ES-I3 (cell line): ENCODE measurements around the gene ACP6.
"Not testable (repeated sequence)": the region's sequence is repeated elsewhere in the genome, so short reads cannot be mapped to it uniquely, and the experiment has no call there.

Experiments
- H3K36me3 ChIP-seq: 2 replicates; pipeline ENCODE4 v1.6.1; 2013; ENCODE audit warnings: mild to moderate bottlenecking, low read length, control low read depth, moderate library complexity; ENCODE audit not compliant: insufficient read depth
- H3K4me1 ChIP-seq: 2 replicates; pipeline ENCODE4 v1.6.1; 2013; ENCODE audit warnings: mild to moderate bottlenecking, control low read depth, low read length; ENCODE audit not compliant: insufficient read depth
- H3K9ac ChIP-seq: 2 replicates; pipeline ENCODE4 v1.6.1; 2013; ENCODE audit warnings: low read depth, mild to moderate bottlenecking, low read length, moderate library complexity
- H3K9me3 ChIP-seq: 2 replicates; pipeline ENCODE4 v1.6.1; 2013; ENCODE audit warnings: mild to moderate bottlenecking, low read length, moderate library complexity; ENCODE audit not compliant: control insufficient read depth, insufficient read depth

ACP6 gene

DNA sequence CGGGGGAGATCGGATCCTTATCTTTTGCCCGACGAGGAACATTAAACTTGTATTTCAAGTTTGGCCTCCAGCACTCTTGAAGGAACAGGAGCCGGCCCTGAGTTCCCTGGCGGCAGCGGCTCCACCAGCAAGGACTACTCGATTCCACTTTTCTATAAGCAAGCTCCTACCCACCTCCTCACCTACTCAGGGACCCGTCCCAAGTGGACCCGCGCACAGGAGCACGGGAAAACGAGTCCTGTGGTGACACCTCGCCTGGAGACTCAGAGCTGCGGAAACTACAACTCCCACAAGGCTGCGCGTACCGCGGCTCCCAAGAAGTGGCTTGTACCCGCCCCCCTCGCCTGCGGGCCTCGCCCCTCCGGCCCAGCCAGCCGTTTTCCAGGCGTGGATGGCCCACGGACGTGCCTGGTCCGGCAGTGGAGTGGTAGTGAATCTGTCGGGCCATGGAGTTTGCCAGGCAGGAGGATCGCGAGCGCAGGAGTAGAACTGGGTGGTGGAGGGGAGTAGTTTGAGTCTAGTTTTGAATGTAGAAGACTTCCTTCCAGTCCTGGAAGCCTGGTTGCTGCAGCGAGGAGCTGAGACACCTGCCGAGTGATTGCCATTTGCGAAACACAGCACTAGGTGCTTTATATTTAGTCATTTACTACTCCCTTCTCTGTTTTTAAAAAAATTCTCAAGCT lies at the start of gene ACP6:
Gene ACP6 (minus strand): TSS at position 206 of the 683 bp plus-strand sequence. CDS start 476 bp downstream, outside the sequence.
- Histone ChIP-seq H3K9me3 (no peaks in the 10 kb centered on the region), H3K4me1 (0 out of 2 replicates have a peak, but pooled peaks cover 6% of the 10 kb centered on the region), H3K9ac (peak within 1 kb of the TSS; percentile 82)

DNA sequence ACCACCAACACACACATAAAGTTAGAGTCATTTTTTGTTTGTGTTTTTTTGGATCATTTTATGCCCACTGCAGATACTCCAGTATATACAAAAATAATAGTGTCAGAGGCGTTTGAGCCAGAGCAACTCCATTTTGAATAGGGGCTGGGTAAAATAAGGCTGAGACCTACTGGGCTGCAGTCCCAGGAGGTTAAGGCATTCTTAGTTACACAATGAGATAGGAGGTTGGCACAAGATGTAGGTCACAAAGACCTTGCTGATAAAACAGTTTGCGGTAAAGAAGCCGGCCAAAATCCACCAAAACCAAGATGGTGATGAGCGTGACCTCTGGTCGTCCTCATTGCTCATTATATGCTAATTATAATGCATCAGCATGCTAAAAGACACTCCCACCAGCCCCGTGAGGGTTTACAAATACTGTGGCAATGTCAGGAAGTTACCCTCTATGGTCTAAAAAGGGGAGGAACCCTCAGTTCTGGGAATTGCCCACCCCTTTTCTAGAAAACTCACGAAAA lies 49.4 kb upstream of the ACP6 start:
- H3K4me1 ChIP-seq, result peaks cover 5% of the 10 kb centered on the region; the same call in 1 of the 2 replicates
- peaks cover 14% of the 10 kb centered on the region for H3K9me3 ChIP-seq
- H3K36me3 ChIP-seq, result no peaks in the 10 kb centered on the region
- H3K9ac ChIP-seq, result no peak overlapping the region

More for the DNA sequence above, at the start of gene ACP6:
- H3K36me3 ChIP-seq, result no peaks in the 10 kb centered on the region

DNA sequence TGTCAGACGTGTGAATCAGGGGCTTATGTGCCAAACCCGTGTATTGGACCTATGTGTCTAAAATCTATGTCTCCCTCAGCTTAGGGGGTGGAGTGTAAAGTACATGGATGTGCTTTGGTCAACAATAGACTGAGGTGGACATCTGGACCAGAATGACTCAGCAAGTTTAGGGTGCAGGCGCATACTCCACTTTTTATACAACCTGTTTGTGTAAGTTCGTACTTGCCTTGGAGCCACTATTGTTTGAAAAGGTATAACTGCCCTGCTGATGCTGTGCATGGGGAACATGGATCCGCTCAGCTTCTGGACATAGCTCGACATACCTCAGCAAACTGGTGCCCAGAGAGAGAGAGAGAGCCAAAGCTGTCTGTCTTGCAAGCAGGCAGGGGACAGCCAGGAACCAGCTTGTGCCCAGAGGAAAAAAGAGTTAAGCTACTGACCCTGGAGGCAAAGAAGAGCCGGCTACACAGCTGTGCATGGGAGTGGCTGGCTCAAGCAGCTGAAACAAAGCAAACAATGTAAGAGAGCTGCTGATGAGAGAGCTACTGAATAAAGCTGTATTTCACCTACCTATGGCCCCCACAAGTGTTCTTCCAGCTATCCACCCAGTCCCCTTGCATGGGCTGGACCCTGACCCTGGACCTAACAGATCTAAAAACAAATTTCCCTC lies 48.8 kb upstream of the ACP6 start:
- Histone ChIP-seq H3K4me1 (peaks cover 5% of the 10 kb centered on the region; the same call in 1 of the 2 replicates), H3K9ac (no peak overlapping the region), H3K36me3 (no peaks in the 10 kb centered on the region), H3K9me3 (peaks cover 14% of the 10 kb centered on the region)

- Histone ChIP-seq H3K4me1 (peaks cover 5% of the 10 kb centered on the region; the same call in 1 of the 2 replicates), H3K9ac (no peak overlapping the region), H3K9me3 (peaks cover 14% of the 10 kb centered on the region), H3K36me3 (no peaks in the 10 kb centered on the region)
Observed at GRCh38 chr1:147717706-147718097, 47.4 kb upstream of the ACP6 start.

- Histone ChIP-seq H3K9ac (no peak overlapping the region), H3K36me3 (no peaks in the 10 kb centered on the region), H3K4me1 (peaks cover 5% of the 10 kb centered on the region; the same call in 1 of the 2 replicates), H3K9me3 (peaks cover 14% of the 10 kb centered on the region; the same call in 1 of the 2 replicates)
Observed at GRCh38 chr1:147717051-147717705, 46.9 kb upstream of the ACP6 start.

DNA sequence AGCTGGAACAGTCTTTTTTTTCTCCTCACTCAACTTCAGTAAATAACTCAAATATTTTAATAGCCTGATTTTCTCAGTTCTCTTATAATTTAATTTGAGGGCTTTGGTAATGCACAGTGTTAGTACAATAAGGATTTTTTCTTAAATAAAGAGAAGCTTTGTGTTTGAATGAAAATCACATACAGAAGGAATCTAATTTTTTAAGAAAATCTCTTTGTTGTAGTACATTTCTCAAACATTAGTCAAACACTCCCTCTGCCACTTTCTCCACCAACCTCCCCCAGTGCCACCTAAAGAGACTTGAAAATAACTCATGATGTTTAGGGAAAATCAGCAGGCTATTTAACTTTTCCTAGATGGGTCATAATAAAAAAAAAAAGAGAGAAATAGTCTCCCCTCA lies 42.3 kb upstream of the ACP6 start:
- Histone ChIP-seq H3K4me1 (no peaks in the 10 kb centered on the region), H3K36me3 (no peaks in the 10 kb centered on the region), H3K9ac (no peak overlapping the region), H3K9me3 (no peaks in the 10 kb centered on the region)

GRCh38 chr1:147700042-147701006 lies 30.0 kb upstream of the ACP6 start:
- Histone ChIP-seq H3K36me3 (no peaks in the 10 kb centered on the region), H3K9me3 (no peaks in the 10 kb centered on the region), H3K4me1 (no peaks in the 10 kb centered on the region; the same call in 1 of the 2 replicates), H3K9ac (no peak overlapping the region)

GRCh38 chr1:147699686-147700041 lies 29.3 kb upstream of the ACP6 start:
- Histone ChIP-seq H3K9me3 (no peaks in the 10 kb centered on the region), H3K36me3 (no peaks in the 10 kb centered on the region), H3K9ac (no peak overlapping the region), H3K4me1 (no peaks in the 10 kb centered on the region; the same call in 1 of the 2 replicates)

GRCh38 chr1:147683163-147683763 lies 12.9 kb upstream of the ACP6 start:
- no peaks in the 10 kb centered on the region for H3K4me1 ChIP-seq
- no peak overlapping the region for H3K9ac ChIP-seq
- peaks cover 6% of the 10 kb centered on the region for H3K9me3 ChIP-seq
- no peaks in the 10 kb centered on the region for H3K36me3 ChIP-seq

- not testable (repeated sequence) for H3K9me3 ChIP-seq, H3K9ac ChIP-seq, H3K4me1 ChIP-seq, H3K36me3 ChIP-seq
Observed at GRCh38 chr1:147680608-147681235, 10.4 kb upstream of the ACP6 start.

- H3K9ac ChIP-seq, H3K36me3 ChIP-seq, H3K9me3 ChIP-seq, H3K4me1 ChIP-seq: not testable (repeated sequence)
Observed at GRCh38 chr1:147677681-147678080, 7.4 kb upstream of the ACP6 start.

DNA sequence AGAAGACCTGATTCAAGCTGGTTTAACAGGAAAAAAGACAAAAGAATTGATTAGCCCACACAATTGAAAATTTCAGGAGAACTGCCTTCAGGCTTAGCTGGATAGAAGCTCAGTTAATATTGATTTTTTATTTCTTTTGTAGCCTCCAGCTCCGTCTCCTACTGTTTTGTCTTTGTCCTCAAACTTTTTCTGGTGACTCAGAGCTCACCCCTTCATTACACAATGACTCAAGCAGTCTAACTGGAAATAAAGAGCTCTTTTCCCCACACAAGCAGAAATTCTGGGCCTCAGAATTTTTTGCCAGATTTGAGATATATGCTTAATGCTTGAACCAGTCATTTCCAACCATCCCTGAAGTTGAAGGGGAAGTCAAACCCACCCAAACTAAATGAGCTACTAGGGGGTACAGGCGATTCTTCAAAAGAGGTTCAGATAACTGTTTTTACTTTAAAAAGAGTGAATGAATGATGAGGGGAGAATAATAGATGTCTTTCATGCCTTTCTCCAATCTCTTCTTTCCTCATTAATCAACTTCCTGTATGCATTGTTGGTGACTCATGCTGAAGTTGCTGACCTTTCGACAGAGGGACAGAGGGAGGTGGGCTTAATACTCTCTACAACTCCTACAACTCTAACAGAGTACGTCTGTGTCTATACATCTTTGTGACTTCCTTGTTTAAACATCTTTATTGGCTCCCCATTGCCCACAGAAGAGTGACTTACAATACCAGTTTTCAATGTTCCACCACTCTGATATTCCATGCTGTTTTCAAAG lies 6.2 kb upstream of the ACP6 start:
- H3K4me1 ChIP-seq, result peaks cover 3% of the 10 kb centered on the region; the same call in 1 of the 2 replicates
- H3K36me3 ChIP-seq, result no peaks in the 10 kb centered on the region
- no peak overlapping the region for H3K9ac ChIP-seq
- peaks cover 6% of the 10 kb centered on the region for H3K9me3 ChIP-seq
